ENCODE measurements around the gene NSMCE1.

DNA sequence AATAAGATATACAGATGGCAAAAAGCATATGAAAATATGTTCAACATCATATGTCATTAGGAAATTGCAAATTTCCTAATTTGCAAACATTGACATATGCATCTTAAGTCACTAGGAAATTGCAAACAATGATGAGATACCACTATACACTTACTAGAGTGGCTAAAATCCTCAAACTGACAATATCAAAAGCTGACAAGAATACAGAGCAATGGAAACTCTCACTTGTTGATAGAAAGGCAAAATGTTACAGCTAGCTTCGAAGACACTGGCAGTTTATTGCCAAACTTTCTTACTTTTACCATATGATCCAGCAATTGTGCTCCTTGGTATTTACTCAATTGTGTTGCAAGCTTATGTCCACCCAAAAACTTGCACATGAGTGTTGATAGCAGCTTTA is 40.2 kb upstream of the NSMCE1 start:
- TF ChIP-seq POLR2A (IDR thresholded peaks at IDR 0.05): no peak
- TF ChIP-seq, protein P1, sequence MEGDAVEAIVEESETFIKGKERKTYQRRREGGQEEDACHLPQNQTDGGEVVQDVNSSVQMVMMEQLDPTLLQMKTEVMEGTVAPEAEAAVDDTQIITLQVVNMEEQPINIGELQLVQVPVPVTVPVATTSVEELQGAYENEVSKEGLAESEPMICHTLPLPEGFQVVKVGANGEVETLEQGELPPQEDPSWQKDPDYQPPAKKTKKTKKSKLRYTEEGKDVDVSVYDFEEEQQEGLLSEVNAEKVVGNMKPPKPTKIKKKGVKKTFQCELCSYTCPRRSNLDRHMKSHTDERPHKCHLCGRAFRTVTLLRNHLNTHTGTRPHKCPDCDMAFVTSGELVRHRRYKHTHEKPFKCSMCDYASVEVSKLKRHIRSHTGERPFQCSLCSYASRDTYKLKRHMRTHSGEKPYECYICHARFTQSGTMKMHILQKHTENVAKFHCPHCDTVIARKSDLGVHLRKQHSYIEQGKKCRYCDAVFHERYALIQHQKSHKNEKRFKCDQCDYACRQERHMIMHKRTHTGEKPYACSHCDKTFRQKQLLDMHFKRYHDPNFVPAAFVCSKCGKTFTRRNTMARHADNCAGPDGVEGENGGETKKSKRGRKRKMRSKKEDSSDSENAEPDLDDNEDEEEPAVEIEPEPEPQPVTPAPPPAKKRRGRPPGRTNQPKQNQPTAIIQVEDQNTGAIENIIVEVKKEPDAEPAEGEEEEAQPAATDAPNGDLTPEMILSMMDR (IDR thresholded peaks at IDR 0.05): no peak
